Astrocyte of the hippocampus (primary cell): ENCODE results near the gene DPH1.

Experiments used
- DNase-seq: peaks from one replicate; pipeline ENCODE4 v3.0.0; 2011; ENCODE audit warnings: low read depth, low spot score

Gene DPH1

DNA sequence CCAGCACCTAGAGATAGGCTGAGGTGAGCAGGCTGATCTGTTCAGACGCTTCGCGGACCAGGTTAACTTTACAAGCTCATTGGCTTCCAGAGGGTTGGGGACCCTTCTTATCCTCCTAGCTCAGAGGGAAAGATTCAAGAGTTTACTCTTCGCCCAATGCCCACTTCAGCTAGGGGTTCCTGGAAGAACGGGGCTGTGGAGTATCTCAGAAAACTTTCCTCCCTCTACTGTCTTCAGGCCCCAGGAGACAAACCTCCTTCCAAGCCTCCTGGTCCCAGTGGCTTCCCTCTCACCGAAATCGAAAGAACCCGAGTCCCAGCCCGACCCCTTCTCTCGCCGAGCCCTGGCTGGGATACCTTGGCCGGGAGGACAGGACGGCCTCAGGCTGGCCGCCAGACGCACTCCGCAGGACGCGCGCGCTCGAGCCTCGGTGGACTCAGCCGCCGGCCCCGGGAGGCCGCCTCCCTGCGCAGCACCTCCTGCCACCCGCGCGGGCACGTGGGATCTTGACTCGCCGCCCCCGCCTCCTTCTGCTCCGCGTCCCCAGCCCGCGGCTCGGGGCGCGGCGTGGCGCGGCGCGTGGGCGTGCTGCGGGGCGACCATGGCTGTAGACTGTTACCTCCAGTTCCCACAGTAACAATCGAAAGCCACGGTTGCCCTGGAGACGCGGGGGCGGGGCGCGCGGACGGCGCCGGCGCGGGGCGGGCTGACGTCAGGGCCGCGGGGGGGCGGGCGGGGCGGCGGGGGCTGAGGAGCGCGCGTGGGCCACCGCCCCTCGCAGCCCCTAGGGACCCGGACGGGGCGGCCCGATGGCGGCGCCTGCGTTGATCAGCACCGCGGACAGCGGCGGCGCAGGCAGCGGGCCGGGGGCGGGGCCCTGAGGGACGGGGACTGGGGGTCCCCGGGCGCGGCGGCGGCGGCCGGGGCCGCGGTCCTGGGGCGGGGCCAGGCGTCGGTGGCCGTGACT is 19.7 kb downstream of the DPH1 start:
- peak; percentile 93 for DNase-seq

GRCh38 chr17:2050300-2051060 is 20.5 kb downstream of the DPH1 start:
- peak; percentile 91 for DNase-seq

GRCh38 chr17:2051061-2051932 is 21.3 kb downstream of the DPH1 start:
- peak; percentile 79 for DNase-seq

GRCh38 chr17:2051933-2052559 is 22.1 kb downstream of the DPH1 start:
- no peak for DNase-seq

DNA sequence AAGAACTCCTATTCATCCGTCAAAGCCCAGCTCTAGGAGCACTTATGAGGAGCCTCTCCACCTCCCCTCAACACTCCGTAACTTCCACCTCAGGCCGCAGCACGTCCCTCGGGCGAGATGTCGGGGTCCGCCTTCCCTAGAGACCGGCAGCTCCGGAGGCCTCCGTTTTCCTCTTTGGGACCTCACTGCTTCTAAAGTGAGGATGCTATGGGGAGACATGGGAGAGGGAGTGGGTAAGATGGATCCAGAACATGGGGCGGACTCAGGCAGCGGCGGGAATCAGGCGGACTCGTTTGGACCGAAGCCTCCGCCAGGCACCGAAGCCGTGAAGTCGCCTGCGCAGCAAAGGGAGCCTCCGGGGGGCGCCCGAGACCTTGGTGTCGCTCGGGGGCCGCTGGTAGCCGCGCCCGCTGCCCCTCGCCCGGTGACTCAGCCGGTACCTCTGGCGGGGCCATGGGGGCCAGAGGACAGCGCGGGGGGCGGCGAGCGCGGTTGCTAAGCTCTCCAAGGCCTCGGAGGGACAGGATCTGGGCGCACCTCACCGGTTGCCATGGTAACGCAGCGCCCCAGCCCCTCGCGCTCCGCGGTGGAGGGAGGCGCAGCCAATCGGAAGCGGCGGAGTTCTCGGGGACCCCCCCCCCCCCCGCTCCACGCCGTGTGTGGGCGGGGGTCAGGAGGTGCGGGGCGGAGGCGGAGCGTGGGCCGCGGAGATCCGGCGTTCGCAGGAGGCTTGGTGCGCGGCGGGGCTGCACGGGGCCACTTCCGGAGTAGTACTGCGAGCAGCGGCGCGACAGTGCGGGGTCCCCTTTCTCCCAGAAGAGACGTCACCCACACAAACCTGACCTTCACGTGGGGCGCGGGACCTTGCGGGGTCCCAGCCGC is 23.7 kb downstream of the DPH1 start:
- peak; percentile 89 for DNase-seq

GRCh38 chr17:2054262-2054511 is 24.2 kb downstream of the DPH1 start:
- DNase-seq, result no peak

DNA sequence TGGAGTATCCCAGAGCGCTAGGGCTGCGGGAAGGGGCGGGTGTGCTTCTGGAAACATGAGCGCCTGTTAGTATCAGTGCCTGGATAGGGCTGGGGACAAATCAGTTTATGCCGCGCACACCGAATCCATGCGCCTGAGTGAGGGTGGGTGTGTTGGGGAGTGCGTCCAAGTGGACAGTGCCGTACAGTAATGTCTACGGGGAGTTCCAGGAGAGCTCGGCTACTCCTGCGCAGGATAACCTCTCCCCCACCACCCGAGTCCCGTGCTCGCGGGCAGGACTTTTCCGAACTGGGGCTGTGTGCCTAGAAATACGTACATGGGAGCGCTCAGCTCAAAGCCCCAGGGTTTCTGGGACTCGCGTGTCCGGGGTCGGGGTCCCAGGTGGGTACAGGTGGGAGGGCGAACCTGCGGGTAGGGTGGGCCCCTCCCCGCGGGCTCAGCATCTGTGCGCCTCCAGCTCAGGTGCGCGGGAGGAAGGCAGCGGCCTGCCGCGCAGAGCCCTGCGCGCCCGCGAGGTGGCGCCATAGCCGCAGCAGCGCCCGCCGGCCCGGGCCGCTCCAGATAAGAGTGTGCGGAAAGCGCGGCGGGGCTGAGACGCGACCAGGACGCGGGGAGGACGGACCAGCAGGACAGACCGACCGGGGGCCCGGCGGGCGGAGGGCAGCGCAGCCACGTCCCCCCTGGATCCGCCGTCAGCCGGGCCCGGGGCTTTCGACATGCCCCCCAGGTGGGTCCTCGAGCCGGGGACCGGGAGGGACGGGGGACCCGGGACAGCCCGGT is 24.7 kb downstream of the DPH1 start, which contains the start of gene HIC1:
HIC1 (plus strand) TSS at position 592 of the 780 bp plus-strand sequence. CDS start 1,588 bp downstream, outside the sequence.
- DNase-seq, result peak; percentile 93

DNA sequence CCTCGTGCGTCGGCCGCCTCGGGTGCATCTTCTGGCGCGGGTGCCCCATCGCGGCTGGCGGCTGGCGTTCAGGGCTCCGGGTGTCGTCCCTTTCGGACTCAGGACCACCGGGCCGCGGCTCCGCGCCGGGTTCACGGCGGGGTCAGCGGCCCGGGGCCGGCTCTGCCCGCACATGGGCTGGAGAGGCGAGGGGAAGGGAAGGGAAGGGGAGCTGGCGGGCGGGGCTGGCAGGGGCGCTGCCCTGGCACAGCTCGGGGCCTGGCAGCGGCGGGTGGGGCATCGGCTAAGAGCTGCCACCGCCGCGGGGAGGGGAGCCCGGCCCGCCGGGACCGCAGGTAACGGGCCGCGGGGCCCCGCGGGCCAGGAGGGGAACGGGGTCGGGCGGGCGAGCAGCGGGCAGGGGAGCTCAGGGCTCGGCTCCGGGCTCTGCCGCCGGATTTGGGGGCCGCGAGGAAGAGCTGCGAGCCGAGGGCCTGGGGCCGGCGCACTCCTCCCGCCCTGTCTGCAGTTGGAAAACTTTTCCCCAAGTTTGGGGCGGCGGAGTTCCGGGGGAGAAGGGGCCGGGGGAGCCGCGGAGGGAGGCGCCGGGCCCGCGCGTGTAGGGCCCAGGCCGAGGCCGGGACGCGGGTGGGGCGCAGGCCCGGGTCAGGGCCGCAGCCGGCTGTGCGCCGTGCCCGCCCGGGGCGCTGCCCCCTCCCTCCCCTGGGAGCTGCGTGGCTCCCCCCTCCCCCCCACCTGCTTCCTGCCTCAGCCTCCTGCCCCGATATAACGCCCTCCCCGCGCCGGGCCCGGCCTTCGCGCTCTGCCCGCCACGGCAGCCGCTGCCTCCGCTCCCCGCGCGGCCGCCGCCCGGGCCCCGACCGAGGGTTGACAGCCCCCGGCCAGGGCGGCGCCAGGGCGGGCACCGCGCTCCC is 25.6 kb downstream of the DPH1 start:
- DNase-seq, result peak; percentile 75

- DNase-seq, result peak; percentile 77
Observed at GRCh38 chr17:2056206-2057174, 26.5 kb downstream of the DPH1 start.

- DNase-seq, result peak; percentile 67
Observed at GRCh38 chr17:2057175-2057759, 27.3 kb downstream of the DPH1 start.

GRCh38 chr17:2057760-2058585 is 28.0 kb downstream of the DPH1 start:
- DNase-seq, result peak; percentile 56

- peak; percentile 81 for DNase-seq
Observed at GRCh38 chr17:2058586-2059546, 28.9 kb downstream of the DPH1 start.

- DNase-seq, result no peak
Observed at GRCh38 chr17:2059547-2060384, 29.8 kb downstream of the DPH1 start.

DNA sequence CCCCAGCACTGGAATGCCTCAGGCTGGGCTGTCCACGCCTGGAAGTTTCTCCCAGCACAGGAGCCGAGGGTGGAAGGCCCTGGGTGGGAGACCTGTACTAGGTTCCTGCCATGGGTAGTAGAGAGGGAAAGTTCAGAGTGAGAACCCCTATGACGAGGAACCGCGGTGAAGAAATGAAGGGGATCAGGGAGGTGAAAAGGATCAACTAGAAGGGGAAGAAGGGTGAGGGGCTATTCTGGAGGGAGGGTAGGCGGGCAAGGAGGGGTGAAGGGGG is 30.4 kb downstream of the DPH1 start:
- no peak for DNase-seq
